ENCODE results near the gene RIOK1. TPM values are rescaled to one million over a fixed set of nuclear protein-coding genes. Genes with fewer than 3 reads are reported as not detected.

The RIOK1 gene
- total RNA-seq, 1 donor from 2014 or later, result 16.7 TPM

DNA sequence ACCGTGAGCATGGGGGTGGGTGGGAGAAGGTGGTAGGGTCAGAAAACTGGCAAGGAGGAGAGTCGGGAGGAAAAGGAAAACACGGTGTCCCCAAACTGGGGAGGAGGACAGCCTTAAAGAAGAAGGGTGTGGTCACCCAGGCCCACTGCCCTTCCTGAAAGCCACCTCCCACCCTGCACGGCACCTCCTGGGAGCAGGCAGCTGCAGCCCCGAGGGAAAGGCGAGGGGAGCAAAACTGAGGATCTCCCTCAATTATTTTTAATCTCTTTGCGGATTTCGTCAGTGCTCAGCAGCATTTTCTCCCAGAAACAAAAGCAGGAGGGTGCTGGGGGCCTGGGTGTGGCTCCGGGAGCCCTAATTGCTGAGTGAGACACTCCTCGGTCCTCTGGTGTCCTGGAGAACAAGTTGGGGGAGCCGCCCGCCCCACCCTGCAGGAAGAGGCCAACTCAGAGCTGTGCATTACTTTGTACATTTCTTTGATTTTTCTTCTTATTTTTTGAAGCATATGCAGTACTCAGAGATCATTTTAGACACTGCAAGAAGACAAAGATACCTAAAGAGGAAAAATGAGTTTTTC, 56.4 kb downstream of the RIOK1 start:
- no peaks in the 10 kb centered on the region for H3K27me3 ChIP-seq (ENCODE audit: insufficient read depth, low read length)
- H3K9ac ChIP-seq (ENCODE audit: low read length), result peak overlapping the region; percentile 51
- Mint-ChIP-seq H3K4me1 (ENCODE audit: low read depth, unreplicated experiment) (peaks cover 19% of the 10 kb centered on the region), H3K36me3 (ENCODE audit: low read depth, unreplicated experiment) (no peaks in the 10 kb centered on the region), H3K4me3 (ENCODE audit: unreplicated experiment) (no peak overlapping the region), H3K27me3 (ENCODE audit: low read depth, unreplicated experiment) (peaks cover 2% of the 10 kb centered on the region), H3K9me3 (ENCODE audit: unreplicated experiment) (peaks cover 7% of the 10 kb centered on the region), H3K27ac (ENCODE audit: unreplicated experiment) (peak overlapping the region; percentile 83)
- TF ChIP-seq, protein P1, sequence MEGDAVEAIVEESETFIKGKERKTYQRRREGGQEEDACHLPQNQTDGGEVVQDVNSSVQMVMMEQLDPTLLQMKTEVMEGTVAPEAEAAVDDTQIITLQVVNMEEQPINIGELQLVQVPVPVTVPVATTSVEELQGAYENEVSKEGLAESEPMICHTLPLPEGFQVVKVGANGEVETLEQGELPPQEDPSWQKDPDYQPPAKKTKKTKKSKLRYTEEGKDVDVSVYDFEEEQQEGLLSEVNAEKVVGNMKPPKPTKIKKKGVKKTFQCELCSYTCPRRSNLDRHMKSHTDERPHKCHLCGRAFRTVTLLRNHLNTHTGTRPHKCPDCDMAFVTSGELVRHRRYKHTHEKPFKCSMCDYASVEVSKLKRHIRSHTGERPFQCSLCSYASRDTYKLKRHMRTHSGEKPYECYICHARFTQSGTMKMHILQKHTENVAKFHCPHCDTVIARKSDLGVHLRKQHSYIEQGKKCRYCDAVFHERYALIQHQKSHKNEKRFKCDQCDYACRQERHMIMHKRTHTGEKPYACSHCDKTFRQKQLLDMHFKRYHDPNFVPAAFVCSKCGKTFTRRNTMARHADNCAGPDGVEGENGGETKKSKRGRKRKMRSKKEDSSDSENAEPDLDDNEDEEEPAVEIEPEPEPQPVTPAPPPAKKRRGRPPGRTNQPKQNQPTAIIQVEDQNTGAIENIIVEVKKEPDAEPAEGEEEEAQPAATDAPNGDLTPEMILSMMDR (IDR thresholded peaks at IDR 0.05; ENCODE audit: insufficient read depth, low read depth, low read length), result no peak
- no peak for TF ChIP-seq EZH2 (IDR thresholded peaks at IDR 0.05; ENCODE audit: insufficient read depth, low read length)
- H3K9me3 ChIP-seq (ENCODE audit: insufficient read depth, low read depth, low read length), result no peaks in the 10 kb centered on the region
- peaks cover 14% of the 10 kb centered on the region for H3K4me1 ChIP-seq (ENCODE audit: insufficient read depth, low read length)
- H3K27ac ChIP-seq (ENCODE audit: low read depth, low read length), result peak overlapping the region; percentile 68
- no peaks in the 10 kb centered on the region for H4K20me1 ChIP-seq (ENCODE audit: insufficient read depth, low read length)
- no peaks in the 10 kb centered on the region for H3K79me2 ChIP-seq (ENCODE audit: insufficient read depth, low read length)
- FAIRE-seq (no peak), DNase-seq (ENCODE audit: low read depth) (no peak)
- peak overlapping the region; percentile 53 for H3K4me2 ChIP-seq (ENCODE audit: low read length)
- peak overlapping the region; percentile 41 for H2AFZ ChIP-seq (ENCODE audit: low read depth, low read length)
- no peak overlapping the region for H3K4me3 ChIP-seq (ENCODE audit: insufficient read depth, low read depth, low read length)
- no peaks in the 10 kb centered on the region for H3K36me3 ChIP-seq (ENCODE audit: insufficient read depth, low read length)

GRCh38 chr6:7446619-7447325, 57.2 kb downstream of the RIOK1 start:
- Histone ChIP-seq H3K9ac (ENCODE audit: low read length) (peak overlapping the region; percentile 51), H3K4me3 (ENCODE audit: insufficient read depth, low read depth, low read length) (no peak overlapping the region), H2AFZ (ENCODE audit: low read depth, low read length) (peak overlapping the region; percentile 41), H3K36me3 (ENCODE audit: insufficient read depth, low read length) (no peaks in the 10 kb centered on the region), H3K27ac (ENCODE audit: low read depth, low read length) (peak overlapping the region; percentile 38), H3K4me1 (ENCODE audit: insufficient read depth, low read length) (peaks cover 13% of the 10 kb centered on the region), H3K4me2 (ENCODE audit: low read length) (peak overlapping the region; percentile 53), H4K20me1 (ENCODE audit: insufficient read depth, low read length) (no peaks in the 10 kb centered on the region), H3K27me3 (ENCODE audit: insufficient read depth, low read length) (no peaks in the 10 kb centered on the region), H3K79me2 (ENCODE audit: insufficient read depth, low read length) (no peaks in the 10 kb centered on the region), H3K9me3 (ENCODE audit: insufficient read depth, low read depth, low read length) (no peaks in the 10 kb centered on the region)
- Mint-ChIP-seq H3K27me3 (ENCODE audit: low read depth, unreplicated experiment) (peaks cover 2% of the 10 kb centered on the region), H3K4me3 (ENCODE audit: unreplicated experiment) (no peak overlapping the region), H3K27ac (ENCODE audit: unreplicated experiment) (no peak overlapping the region), H3K9me3 (ENCODE audit: unreplicated experiment) (peaks cover 6% of the 10 kb centered on the region), H3K36me3 (ENCODE audit: low read depth, unreplicated experiment) (no peaks in the 10 kb centered on the region), H3K4me1 (ENCODE audit: low read depth, unreplicated experiment) (peaks cover 19% of the 10 kb centered on the region)
- FAIRE-seq, result no peak
- TF ChIP-seq, protein P1 (IDR thresholded peaks at IDR 0.05; ENCODE audit: insufficient read depth, low read depth, low read length), result no peak
- TF ChIP-seq EZH2 (IDR thresholded peaks at IDR 0.05; ENCODE audit: insufficient read depth, low read length), result no peak
- no peak for DNase-seq (ENCODE audit: low read depth)

GRCh38 chr6:7448232-7448631, 58.6 kb downstream of the RIOK1 start:
- FAIRE-seq (no peak), DNase-seq (ENCODE audit: low read depth) (no peak)
- no peak overlapping the region for H3K27ac Mint-ChIP-seq (ENCODE audit: unreplicated experiment)

More at GRCh38 chr6:7448232-7448631, 58.6 kb downstream of the RIOK1 start:
- Histone ChIP-seq H3K4me1 (ENCODE audit: insufficient read depth, low read length) (peaks cover 13% of the 10 kb centered on the region), H3K27me3 (ENCODE audit: insufficient read depth, low read length) (no peaks in the 10 kb centered on the region), H3K79me2 (ENCODE audit: insufficient read depth, low read length) (no peaks in the 10 kb centered on the region), H3K4me3 (ENCODE audit: insufficient read depth, low read depth, low read length) (no peak overlapping the region), H4K20me1 (ENCODE audit: insufficient read depth, low read length) (no peaks in the 10 kb centered on the region), H2AFZ (ENCODE audit: low read depth, low read length) (no peak overlapping the region), H3K9me3 (ENCODE audit: insufficient read depth, low read depth, low read length) (no peaks in the 10 kb centered on the region), H3K27ac (ENCODE audit: low read depth, low read length) (no peak overlapping the region), H3K4me2 (ENCODE audit: low read length) (no peak overlapping the region), H3K9ac (ENCODE audit: low read length) (no peak overlapping the region), H3K36me3 (ENCODE audit: insufficient read depth, low read length) (no peaks in the 10 kb centered on the region)
- TF ChIP-seq, protein P1 (IDR thresholded peaks at IDR 0.05; ENCODE audit: insufficient read depth, low read depth, low read length), result no peak
- TF ChIP-seq EZH2 (IDR thresholded peaks at IDR 0.05; ENCODE audit: insufficient read depth, low read length), result no peak
- peaks cover 19% of the 10 kb centered on the region for H3K4me1 Mint-ChIP-seq (ENCODE audit: low read depth, unreplicated experiment)
- H3K9me3 Mint-ChIP-seq (ENCODE audit: unreplicated experiment), result no peaks in the 10 kb centered on the region
- peaks cover 2% of the 10 kb centered on the region for H3K27me3 Mint-ChIP-seq (ENCODE audit: low read depth, unreplicated experiment)
- no peaks in the 10 kb centered on the region for H3K36me3 Mint-ChIP-seq (ENCODE audit: low read depth, unreplicated experiment)
- H3K4me3 Mint-ChIP-seq (ENCODE audit: unreplicated experiment), result peak overlapping the region; percentile 11
